DND-41 (cell line): ENCODE data around the gene TMPRSS5.

Experiments
- ATAC-seq: fragments of 200-7000 bp; cut with Tn5 transposase; 3 replicates; pipeline ENCODE4 v1.9.1; 2021; ENCODE audit warnings: low read depth; ENCODE audit not compliant: insufficient read depth
- DNase-seq: peaks from one replicate; pipeline ENCODE4 v3.0.0-alpha.2; 2020
- H2AFZ ChIP-seq: 2 replicates; pipeline ENCODE4 v1.6.0; 2012; ENCODE audit warnings: low read depth, low read length
- H3K27ac ChIP-seq: 2 replicates; pipeline ENCODE4 v1.5.1; 2012; ENCODE audit warnings: low read length, inconsistent platforms
- H3K27me3 ChIP-seq: fragments of 200-600 bp; sonication (generic); 2 replicates; pipeline ENCODE4 v1.6.0; 2012; ENCODE audit warnings: low read length, mild to moderate bottlenecking, inconsistent platforms; ENCODE audit not compliant: insufficient read depth, poor library complexity
- H3K36me3 ChIP-seq: 2 replicates; pipeline ENCODE4 v1.5.1; 2012; ENCODE audit warnings: low read length, inconsistent platforms; ENCODE audit not compliant: insufficient read depth
- H3K4me1 ChIP-seq: 2 replicates; pipeline ENCODE4 v1.5.1; 2012; ENCODE audit warnings: mild to moderate bottlenecking, low read length; ENCODE audit not compliant: insufficient read depth
- H3K4me2 ChIP-seq: 2 replicates; pipeline ENCODE4 v1.6.0; 2012; ENCODE audit warnings: mild to moderate bottlenecking, moderate library complexity, low read length, inconsistent platforms; ENCODE audit not compliant: insufficient read depth
- H3K4me3 ChIP-seq, 2 experiments: fragments of 200-600 bp in 1 of 2; shearing (Covaris generic) in 1 of 2; 2 replicates each; pipeline ENCODE4 v1.5.1; 2012 to 2016; ENCODE audit warnings: inconsistent platforms in 2 of 2, low read length in 2 of 2, mild to moderate bottlenecking in 2 of 2, low read depth in 1 of 2, moderate library complexity in 1 of 2
- H3K79me2 ChIP-seq: 2 replicates; pipeline ENCODE4 v1.6.0; 2012; ENCODE audit warnings: low read length, inconsistent platforms; ENCODE audit not compliant: insufficient read depth
- H3K9ac ChIP-seq: 2 replicates; pipeline ENCODE4 v1.6.0; 2012; ENCODE audit warnings: low read depth, mild to moderate bottlenecking, inconsistent platforms, low read length, moderate library complexity
- H3K9me3 ChIP-seq: 2 replicates; pipeline ENCODE4 v1.5.1; 2012; ENCODE audit warnings: low read length, moderate library complexity, mild to moderate bottlenecking, inconsistent platforms; ENCODE audit not compliant: insufficient read depth, severe bottlenecking
- H4K20me1 ChIP-seq: 2 replicates; pipeline ENCODE4 v1.6.0; 2012; ENCODE audit warnings: low read length; ENCODE audit not compliant: insufficient read depth
- EZH2 ChIP-seq: IDR thresholded peaks from 3 replicates; pipeline ENCODE4 v1.6.1; 2012; ENCODE audit warnings: borderline replicate concordance, low read depth, mild to moderate bottlenecking, moderate library complexity, low read length, inconsistent platforms; ENCODE audit not compliant: severe bottlenecking
- TF ChIP-seq, protein P1 (sequence below): IDR thresholded peaks from 2 replicates; pipeline ENCODE4 v1.5.1; 2012; ENCODE audit warnings: borderline replicate concordance, low read length, moderate library complexity, mild to moderate bottlenecking; ENCODE audit not compliant: poor library complexity, severe bottlenecking; ENCODE audit errors: extremely low read depth

TMPRSS5 gene

DNA sequence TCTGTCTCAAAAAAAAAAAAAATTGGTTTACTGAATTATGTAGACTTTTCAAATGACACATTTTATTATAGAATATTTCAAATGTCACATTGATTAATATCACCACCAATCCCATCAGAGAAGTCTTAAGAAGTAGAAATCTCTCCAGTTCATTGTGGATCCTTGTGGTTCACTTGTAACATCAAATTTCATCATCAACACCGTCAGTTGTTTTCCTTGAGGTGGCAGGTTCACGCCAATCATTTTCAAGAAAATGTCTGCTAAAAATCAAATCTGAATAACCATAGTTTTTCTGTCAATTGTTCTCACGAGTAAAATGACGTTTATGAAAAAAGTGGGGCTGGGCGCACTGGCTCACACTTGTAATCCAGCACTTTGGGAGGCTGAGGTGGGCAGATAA, 50.3 kb downstream of the TMPRSS5 start:
- Histone ChIP-seq H3K27me3 (no peaks in the 10 kb centered on the region), H3K9me3 (no peaks in the 10 kb centered on the region), H3K27ac (no peak overlapping the region), H4K20me1 (no peaks in the 10 kb centered on the region), H3K9ac (no peak overlapping the region), H2AFZ (no peak overlapping the region), H3K4me1 (no peaks in the 10 kb centered on the region), H3K4me2 (no peak overlapping the region), H3K4me3 (no peak overlapping the region), H3K79me2 (no peaks in the 10 kb centered on the region), H3K36me3 (no peaks in the 10 kb centered on the region)
- DNase-seq (no peak), ATAC-seq (no peak)
- TF ChIP-seq, protein P1, sequence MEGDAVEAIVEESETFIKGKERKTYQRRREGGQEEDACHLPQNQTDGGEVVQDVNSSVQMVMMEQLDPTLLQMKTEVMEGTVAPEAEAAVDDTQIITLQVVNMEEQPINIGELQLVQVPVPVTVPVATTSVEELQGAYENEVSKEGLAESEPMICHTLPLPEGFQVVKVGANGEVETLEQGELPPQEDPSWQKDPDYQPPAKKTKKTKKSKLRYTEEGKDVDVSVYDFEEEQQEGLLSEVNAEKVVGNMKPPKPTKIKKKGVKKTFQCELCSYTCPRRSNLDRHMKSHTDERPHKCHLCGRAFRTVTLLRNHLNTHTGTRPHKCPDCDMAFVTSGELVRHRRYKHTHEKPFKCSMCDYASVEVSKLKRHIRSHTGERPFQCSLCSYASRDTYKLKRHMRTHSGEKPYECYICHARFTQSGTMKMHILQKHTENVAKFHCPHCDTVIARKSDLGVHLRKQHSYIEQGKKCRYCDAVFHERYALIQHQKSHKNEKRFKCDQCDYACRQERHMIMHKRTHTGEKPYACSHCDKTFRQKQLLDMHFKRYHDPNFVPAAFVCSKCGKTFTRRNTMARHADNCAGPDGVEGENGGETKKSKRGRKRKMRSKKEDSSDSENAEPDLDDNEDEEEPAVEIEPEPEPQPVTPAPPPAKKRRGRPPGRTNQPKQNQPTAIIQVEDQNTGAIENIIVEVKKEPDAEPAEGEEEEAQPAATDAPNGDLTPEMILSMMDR = no peak
- TF ChIP-seq EZH2 = no peak

DNA sequence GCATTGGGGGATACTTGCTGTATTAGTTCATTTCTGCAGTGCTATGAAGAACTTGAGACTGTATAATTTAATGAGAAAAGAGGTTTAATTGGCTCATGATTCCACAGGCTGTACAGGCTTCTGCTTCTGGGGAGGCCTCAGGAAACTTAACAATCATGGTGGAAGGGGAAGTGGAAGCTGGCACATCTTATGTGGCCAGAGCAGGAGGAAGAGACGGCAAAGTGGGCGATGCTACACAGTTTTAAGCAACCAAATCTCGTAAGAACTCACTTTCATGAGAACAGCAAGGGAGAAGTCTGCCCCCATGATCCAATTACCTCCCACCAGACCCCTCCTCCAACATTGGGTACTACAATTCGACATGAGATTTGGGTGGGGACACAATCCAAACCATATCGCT, 55.1 kb downstream of the TMPRSS5 start:
- H3K4me3 ChIP-seq = no peak overlapping the region
- no peak for DNase-seq
- no peaks in the 10 kb centered on the region for H3K9me3 ChIP-seq
- TF ChIP-seq EZH2 = no peak
- TF ChIP-seq, protein P1 = no peak
- ATAC-seq = no peak
- H3K4me2 ChIP-seq = no peak overlapping the region
- H2AFZ ChIP-seq = no peak overlapping the region
- no peaks in the 10 kb centered on the region for H3K36me3 ChIP-seq
- H3K79me2 ChIP-seq = no peaks in the 10 kb centered on the region
- H3K27me3 ChIP-seq = no peaks in the 10 kb centered on the region
- no peaks in the 10 kb centered on the region for H3K4me1 ChIP-seq
- H3K27ac ChIP-seq = no peak overlapping the region
- no peak overlapping the region for H3K9ac ChIP-seq
- H4K20me1 ChIP-seq = no peaks in the 10 kb centered on the region

DNA sequence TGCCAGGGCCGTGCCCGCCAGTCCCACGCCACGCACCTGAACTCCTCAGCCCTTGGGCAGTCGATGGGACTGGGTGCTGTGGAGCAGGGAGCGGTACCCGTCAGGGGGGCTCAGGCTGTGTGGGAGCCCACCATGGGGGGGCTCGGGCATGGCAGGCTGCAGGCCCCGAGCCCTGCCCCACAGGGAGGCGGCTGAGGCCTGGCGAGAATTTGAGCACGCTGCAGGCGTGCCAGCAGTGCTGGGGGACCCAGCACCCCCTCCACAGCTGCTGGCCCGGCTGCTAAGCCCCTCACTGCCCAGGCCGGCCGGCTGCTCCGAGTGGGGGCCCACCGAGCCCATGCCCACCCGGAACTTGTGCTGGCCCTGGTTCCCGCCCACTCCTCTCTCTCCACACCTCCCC, 56.8 kb downstream of the TMPRSS5 start:
- Histone ChIP-seq H3K9me3 (no peaks in the 10 kb centered on the region), H3K9ac (no peak overlapping the region), H3K4me3 (no peak overlapping the region), H3K27ac (no peak overlapping the region), H4K20me1 (no peaks in the 10 kb centered on the region), H3K27me3 (no peaks in the 10 kb centered on the region), H3K4me1 (no peaks in the 10 kb centered on the region), H3K36me3 (no peaks in the 10 kb centered on the region), H2AFZ (no peak overlapping the region), H3K79me2 (no peaks in the 10 kb centered on the region), H3K4me2 (no peak overlapping the region)
- DNase-seq = no peak
- no peak for ATAC-seq
- no peak for TF ChIP-seq EZH2
- TF ChIP-seq, protein P1 = no peak

DNA sequence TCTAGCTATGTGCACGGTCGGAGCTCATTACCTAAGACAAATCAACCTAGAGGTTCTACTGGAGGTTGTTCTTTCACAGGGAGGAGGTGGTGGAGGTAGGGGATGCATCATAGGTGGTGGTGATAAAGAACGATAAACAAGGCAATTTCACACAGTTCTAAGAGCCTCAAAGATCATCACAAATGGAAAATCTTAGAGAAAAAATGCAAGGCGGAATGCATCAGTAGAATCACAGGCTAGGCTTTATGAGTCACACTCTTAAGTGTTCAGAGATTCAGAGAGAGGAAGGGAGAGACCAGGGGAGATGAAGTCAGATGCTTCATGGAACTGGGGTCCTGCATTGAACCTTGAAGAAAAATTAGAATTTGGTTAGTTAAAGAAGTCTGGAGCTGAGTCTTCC, 58.3 kb downstream of the TMPRSS5 start:
- H3K9ac ChIP-seq = no peak overlapping the region
- DNase-seq = no peak
- no peak overlapping the region for H2AFZ ChIP-seq
- no peaks in the 10 kb centered on the region for H3K27me3 ChIP-seq
- no peaks in the 10 kb centered on the region for H3K9me3 ChIP-seq
- no peak for ATAC-seq
- H3K4me1 ChIP-seq = no peaks in the 10 kb centered on the region
- H3K27ac ChIP-seq = no peak overlapping the region
- TF ChIP-seq EZH2 = no peak
- TF ChIP-seq, protein P1 = no peak
- H3K36me3 ChIP-seq = no peaks in the 10 kb centered on the region
- H3K4me2 ChIP-seq = no peak overlapping the region
- no peaks in the 10 kb centered on the region for H4K20me1 ChIP-seq
- no peak overlapping the region for H3K4me3 ChIP-seq
- H3K79me2 ChIP-seq = no peaks in the 10 kb centered on the region
